ENCODE data around the gene TCF3. TPM values are rescaled to one million over a fixed set of nuclear protein-coding genes. Genes with fewer than 3 reads are reported as not detected.
A peak's percentile ranks its signal among the peaks of the same experiment; 100 is the strongest.

The TCF3 gene
- total and polyA plus RNA-seq, 5 donors: 15.3 to 23.6 (median 22.2) TPM

- no peaks in the 10 kb centered on the region for H3K9me3 ChIP-seq (ENCODE audit: control insufficient read depth, low read length)
- H3K4me3 ChIP-seq (ENCODE audit: low read length): peak overlapping the region; percentile 95
- WGBS: under 1% methylated on average over 72 of the region's 73 CpGs
- intact Hi-C loops (cut with DNase I): no loop called here
- H3K4me1 ChIP-seq (ENCODE audit: control insufficient read depth, insufficient read depth, low read length): peaks cover 7% of the 10 kb centered on the region
- ATAC-seq: no peak
- no peaks in the 10 kb centered on the region for H3K27me3 ChIP-seq (ENCODE audit: control insufficient read depth, insufficient read depth)
- no peak overlapping the region for H3K27ac ChIP-seq (ENCODE audit: low read length)
- DNase-seq: no peak
These were observed 84.6 kb downstream of the TCF3 start for GRCh38 chr19:1567848-1568227.

- Histone ChIP-seq H3K27me3 (ENCODE audit: control insufficient read depth, insufficient read depth) (no peaks in the 10 kb centered on the region), H3K4me3 (ENCODE audit: low read length) (peak overlapping the region; percentile 95), H3K9me3 (ENCODE audit: control insufficient read depth, low read length) (no peaks in the 10 kb centered on the region), H3K4me1 (ENCODE audit: control insufficient read depth, insufficient read depth, low read length) (peaks cover 7% of the 10 kb centered on the region), H3K27ac (ENCODE audit: low read length) (peak overlapping the region; percentile 86)
- intact Hi-C loops (cut with DNase I): no loop called here
- WGBS: under 1% methylated on average over 108 of the region's 108 CpGs
- DNase-seq: peak; percentile 50 to 82 (median 79)
- no peak for ATAC-seq
These were observed 85.1 kb downstream of the TCF3 start for GRCh38 chr19:1567116-1567847.

GRCh38 chr19:1566392-1567115 lies 85.9 kb downstream of the TCF3 start:
- Histone ChIP-seq H3K9me3 (ENCODE audit: control insufficient read depth, low read length) (no peaks in the 10 kb centered on the region), H3K27ac (ENCODE audit: low read length) (peak overlapping the region; percentile 86), H3K27me3 (ENCODE audit: control insufficient read depth, insufficient read depth) (no peaks in the 10 kb centered on the region), H3K4me1 (ENCODE audit: control insufficient read depth, insufficient read depth, low read length) (peaks cover 7% of the 10 kb centered on the region), H3K4me3 (ENCODE audit: low read length) (peak overlapping the region; percentile 95)
- WGBS: 10% methylated on average over 42 of the region's 42 CpGs
- intact Hi-C loops (cut with DNase I): no loop called here
- peak; percentile 88 to 89 for ATAC-seq
- DNase-seq: peak; percentile 75 to 90 (median 88)

GRCh38 chr19:1563251-1563650 lies 89.2 kb downstream of the TCF3 start:
- H3K4me3 ChIP-seq (ENCODE audit: low read length): no peak overlapping the region
- H3K9me3 ChIP-seq (ENCODE audit: control insufficient read depth, low read length): no peaks in the 10 kb centered on the region
- H3K4me1 ChIP-seq (ENCODE audit: control insufficient read depth, insufficient read depth, low read length): peaks cover 3% of the 10 kb centered on the region
- H3K27me3 ChIP-seq (ENCODE audit: control insufficient read depth, insufficient read depth): no peaks in the 10 kb centered on the region
- H3K27ac ChIP-seq (ENCODE audit: low read length): no peak overlapping the region
- intact Hi-C loops (cut with DNase I): no loop called here
- 87% methylated on average over 6 of the region's 6 CpGs for WGBS
- no peak for ATAC-seq
- peak in 1 of 3 donors; percentile 47 for DNase-seq

- DNase-seq: peak in 1 of 3 donors; percentile 63
- Histone ChIP-seq H3K4me1 (ENCODE audit: control insufficient read depth, insufficient read depth, low read length) (peaks cover 3% of the 10 kb centered on the region), H3K27ac (ENCODE audit: low read length) (no peak overlapping the region), H3K4me3 (ENCODE audit: low read length) (no peak overlapping the region), H3K9me3 (ENCODE audit: control insufficient read depth, low read length) (no peaks in the 10 kb centered on the region), H3K27me3 (ENCODE audit: control insufficient read depth, insufficient read depth) (no peaks in the 10 kb centered on the region)
- intact Hi-C loops (cut with DNase I): no loop called here
- 81% methylated on average over 17 of the region's 17 CpGs for WGBS
- ATAC-seq: no peak
These were observed 91.1 kb downstream of the TCF3 start for GRCh38 chr19:1561236-1561842.

- intact Hi-C loops (cut with DNase I): no loop called here
- Histone ChIP-seq H3K4me1 (ENCODE audit: control insufficient read depth, insufficient read depth, low read length) (no peaks in the 10 kb centered on the region), H3K27ac (ENCODE audit: low read length) (no peak overlapping the region), H3K9me3 (ENCODE audit: control insufficient read depth, low read length) (no peaks in the 10 kb centered on the region), H3K27me3 (ENCODE audit: control insufficient read depth, insufficient read depth) (no peaks in the 10 kb centered on the region), H3K4me3 (ENCODE audit: low read length) (no peak overlapping the region)
- peak in 1 of 3 donors; percentile 62 for DNase-seq
- WGBS: 53% methylated on average over 25 of the region's 25 CpGs
- peak in 1 of 2 donors; percentile 8 for ATAC-seq
These were observed 92.0 kb downstream of the TCF3 start for GRCh38 chr19:1560286-1560882.

Other genes starting within 250 kb of the TCF3 start
- 10 to 100 TPM; 78.7 to 92.1 (median 85.0) TPM for gene DAZAP1, start 245.0 kb downstream of the TCF3 start, total RNA-seq
- gene DAZAP1, start 245.0 kb downstream of the TCF3 start, polyA plus RNA-seq: 65.3 TPM
- gene RPS15, start 214.2 kb downstream of the TCF3 start, total RNA-seq: 100 to 1,000 TPM; 635 to 772 (median 696) TPM
- 1,857 TPM for gene RPS15, start 214.2 kb downstream of the TCF3 start, polyA plus RNA-seq
- gene APC2, start 202.5 kb downstream of the TCF3 start, total RNA-seq: under 1 TPM; 0.45 to 0.88 (median 0.68) TPM
- 0.61 TPM for gene APC2, start 202.5 kb downstream of the TCF3 start, polyA plus RNA-seq
- 10 to 100 TPM; 14.4 to 19.2 (median 18.1) TPM for gene C19orf25, start 173.4 kb downstream of the TCF3 start, total RNA-seq
- 23.6 TPM for gene C19orf25, start 173.4 kb downstream of the TCF3 start, polyA plus RNA-seq
- 1 to 10 TPM in 3 of 4 donors, under 1 TPM in 1; 0.33 to 2.4 (median 1.4) TPM for gene PCSK4, start 162.3 kb downstream of the TCF3 start, total RNA-seq
- 1.7 TPM for gene PCSK4, start 162.3 kb downstream of the TCF3 start, polyA plus RNA-seq
- 1 to 10 TPM; 1.1 to 1.8 (median 1.4) TPM for gene REEP6, start 161.4 kb downstream of the TCF3 start, total RNA-seq
- 7.5 TPM for gene REEP6, start 161.4 kb downstream of the TCF3 start, polyA plus RNA-seq
- gene ADAMTSL5, start 139.6 kb downstream of the TCF3 start, total RNA-seq: 10 to 100 TPM; 13.6 to 23.7 (median 19.7) TPM
- gene ADAMTSL5, start 139.6 kb downstream of the TCF3 start, polyA plus RNA-seq: 10.9 TPM
- not detected for gene PLK5, start 128.5 kb downstream of the TCF3 start, total RNA-seq
- gene PLK5, start 128.5 kb downstream of the TCF3 start, polyA plus RNA-seq: 0.11 TPM
- gene MEX3D, start 84.3 kb downstream of the TCF3 start, total RNA-seq: 10 to 100 TPM in 3 of 4 donors, 1 to 10 TPM in 1; 9.5 to 12.4 (median 11.7) TPM
- 4.4 TPM for gene MEX3D, start 84.3 kb downstream of the TCF3 start, polyA plus RNA-seq
- 10 to 100 TPM; 45.8 to 63.0 (median 58.9) TPM for gene MBD3, start 59.8 kb downstream of the TCF3 start, total RNA-seq
- 96.2 TPM for gene MBD3, start 59.8 kb downstream of the TCF3 start, polyA plus RNA-seq
- 100 to 1,000 TPM; 639 to 958 (median 854) TPM for gene UQCR11, start 47.2 kb downstream of the TCF3 start, total RNA-seq
- 472 TPM for gene UQCR11, start 47.2 kb downstream of the TCF3 start, polyA plus RNA-seq
- gene ONECUT3, start 100.9 kb upstream of the TCF3 start, total RNA-seq: not detected
- gene ONECUT3, start 100.9 kb upstream of the TCF3 start, polyA plus RNA-seq: not detected
- gene ATP8B3, start 159.7 kb upstream of the TCF3 start, total RNA-seq: 1 to 10 TPM in 3 of 4 donors, under 1 TPM in 1; 0.53 to 1.9 (median 1.5) TPM
- 0.97 TPM for gene ATP8B3, start 159.7 kb upstream of the TCF3 start, polyA plus RNA-seq
- gene REXO1, start 195.9 kb upstream of the TCF3 start, total RNA-seq: 10 to 100 TPM; 12.8 to 22.1 (median 17.4) TPM
- gene REXO1, start 195.9 kb upstream of the TCF3 start, polyA plus RNA-seq: 15.3 TPM
- 10 to 100 TPM in 1 of 4 donors, 1 to 10 TPM in 3; 6.4 to 11.1 (median 7.3) TPM for gene KLF16, start 211.0 kb upstream of the TCF3 start, total RNA-seq
- gene KLF16, start 211.0 kb upstream of the TCF3 start, polyA plus RNA-seq: 4.5 TPM
- gene ABHD17A, start 232.9 kb upstream of the TCF3 start, total RNA-seq: 10 to 100 TPM; 64.4 to 71.3 (median 68.3) TPM
- gene ABHD17A, start 232.9 kb upstream of the TCF3 start, polyA plus RNA-seq: 96.0 TPM

All from right cardiac atrium (tissue), 5 donors.